OCI-LY1 (cell line): Measurements from ENCODE around the gene PDLIM5.

Experiments used
- H2AFZ ChIP-seq: fragments of 200-600 bp; sonication (generic), shearing (Covaris generic); 2 replicates; pipeline ENCODE4 v1.6.0; 2014; ENCODE audit warnings: antibody characterized with exemption, mild to moderate bottlenecking, low read length
- H3F3A ChIP-seq: fragments of 200-600 bp; sonication (generic), shearing (Covaris generic); 2 replicates; pipeline ENCODE4 v1.6.0; 2014; ENCODE audit warnings: mild to moderate bottlenecking, antibody characterized with exemption, low read length, moderate library complexity; ENCODE audit not compliant: insufficient read depth
- H3K27ac ChIP-seq: fragments of 200-600 bp; sonication (generic); 2 replicates; pipeline ENCODE4 v1.5.1; 2014; ENCODE audit warnings: low read length, mixed run types, mild to moderate bottlenecking, low read depth; ENCODE audit not compliant: poor library complexity, severe bottlenecking
- H3K27me3 ChIP-seq: fragments of 200-600 bp; sonication (generic); 2 replicates; pipeline ENCODE4 v1.6.0; 2014; ENCODE audit warnings: antibody characterized with exemption, mild to moderate bottlenecking, low read length, moderate library complexity; ENCODE audit not compliant: insufficient read depth
- H3K36me3 ChIP-seq: fragments of 200-600 bp; sonication (generic); 2 replicates; pipeline ENCODE4 v1.6.1; 2014; ENCODE audit warnings: mild to moderate bottlenecking, antibody characterized with exemption, low read length, moderate library complexity, mixed read lengths; ENCODE audit not compliant: insufficient read depth
- H3K4me1 ChIP-seq: fragments of 200-600 bp; sonication (generic); 2 replicates; pipeline ENCODE4 v1.5.1; 2014; ENCODE audit warnings: mild to moderate bottlenecking, low read length, moderate library complexity; ENCODE audit not compliant: insufficient read depth, severe bottlenecking
- H3K4me2 ChIP-seq: fragments of 200-600 bp; sonication (generic), shearing (Covaris generic); 2 replicates; pipeline ENCODE4 v1.6.1; 2014; ENCODE audit warnings: low read length
- H3K4me3 ChIP-seq: fragments of 200-600 bp; sonication (generic); 2 replicates; pipeline ENCODE4 v1.5.1; 2014; ENCODE audit warnings: low read length, low read depth, mild to moderate bottlenecking, mixed read lengths; ENCODE audit not compliant: poor library complexity, severe bottlenecking
- H3K79me2 ChIP-seq: fragments of 200-600 bp; shearing (Covaris generic); 2 replicates; pipeline ENCODE4 v1.6.1; 2016; ENCODE audit warnings: mixed run types, low read length, mixed read lengths; ENCODE audit not compliant: insufficient read depth
- H3K9ac ChIP-seq: fragments of 200-600 bp; sonication (generic), shearing (Covaris generic); 2 replicates; pipeline ENCODE4 v1.6.1; 2014; ENCODE audit warnings: mild to moderate bottlenecking, low read length, mixed read lengths
- H3K9me2 ChIP-seq: fragments of 200-600 bp; sonication (generic), shearing (Covaris generic); 2 replicates; pipeline ENCODE4 v1.6.1; 2014; ENCODE audit warnings: low read depth, mild to moderate bottlenecking, low read length, mixed read lengths
- H3K9me3 ChIP-seq: fragments of 200-600 bp; shearing (Covaris generic); 2 replicates; pipeline ENCODE4 v1.6.1; 2014; ENCODE audit warnings: low read length, mixed read lengths
- H4K20me1 ChIP-seq: fragments of 200-600 bp; sonication (generic), shearing (Covaris generic); 2 replicates; pipeline ENCODE4 v1.6.0; 2016; ENCODE audit warnings: mild to moderate bottlenecking, low read length; ENCODE audit not compliant: insufficient read depth
- EZH2 ChIP-seq: fragments of 200-600 bp; sonication (generic), shearing (Covaris generic); IDR thresholded peaks from 2 replicates; pipeline ENCODE4 v1.8.0; 2017; ENCODE audit warnings: borderline replicate concordance, mixed run types, mild to moderate bottlenecking, antibody characterized with exemption, low read length, moderate library complexity, mixed read lengths
- TF ChIP-seq, protein P1 (sequence below): fragments of 200-600 bp; sonication (generic), shearing (Covaris generic); IDR thresholded peaks from 2 replicates; pipeline ENCODE4 v1.5.1; 2017; ENCODE audit warnings: mild to moderate bottlenecking, antibody characterized with exemption, low read length, moderate library complexity, mixed read lengths

The PDLIM5 gene

DNA sequence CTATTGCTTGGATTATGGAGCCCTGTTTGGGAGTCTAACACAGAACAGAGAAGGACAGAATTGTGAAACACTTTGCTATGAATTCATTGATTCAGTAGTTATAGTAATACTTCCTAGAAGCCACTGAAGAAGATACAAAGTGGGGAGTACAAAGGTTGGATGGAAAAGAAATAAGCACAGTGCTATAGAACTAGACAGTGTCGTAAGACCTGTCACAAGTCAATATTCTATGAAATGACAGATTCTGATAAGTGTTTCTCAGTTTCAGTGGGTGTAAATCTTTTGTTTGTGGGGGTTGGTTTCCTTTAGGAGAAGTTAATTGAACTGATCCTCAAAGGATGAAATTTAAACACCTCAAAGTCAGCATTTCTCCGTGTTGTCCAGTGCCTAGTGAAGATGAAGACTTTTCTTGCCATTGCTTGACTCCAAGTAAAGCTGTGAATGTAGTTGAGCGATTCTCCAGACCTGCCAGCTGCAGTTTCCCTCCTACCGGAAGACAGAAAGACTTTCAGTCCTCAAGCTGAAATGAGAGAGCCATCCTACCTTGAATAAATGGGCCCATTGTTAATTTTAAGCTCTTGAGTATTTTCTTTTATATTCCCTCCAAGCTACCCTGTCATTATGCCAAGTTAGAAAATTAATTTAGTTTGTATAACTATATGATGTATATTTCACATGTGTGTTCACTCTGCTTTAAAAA is 7.9 kb downstream of the PDLIM5 start:
- Histone ChIP-seq H3K4me3 (no peak overlapping the region), H3K36me3 (peaks cover 11% of the 10 kb centered on the region; the same call in 1 of the 2 replicates), H3K27ac (no peak overlapping the region), H3K27me3 (no peaks in the 10 kb centered on the region), H3K4me1 (peaks cover 6% of the 10 kb centered on the region), H3K9ac (no peak overlapping the region), H3K4me2 (no peak overlapping the region), H4K20me1 (no peaks in the 10 kb centered on the region), H2AFZ (no peak overlapping the region), H3K9me2 (no peaks in the 10 kb centered on the region), H3K9me3 (no peaks in the 10 kb centered on the region), H3F3A (no peaks in the 10 kb centered on the region), H3K79me2 (no peaks in the 10 kb centered on the region)
- no peak for TF ChIP-seq EZH2
- TF ChIP-seq, protein P1, sequence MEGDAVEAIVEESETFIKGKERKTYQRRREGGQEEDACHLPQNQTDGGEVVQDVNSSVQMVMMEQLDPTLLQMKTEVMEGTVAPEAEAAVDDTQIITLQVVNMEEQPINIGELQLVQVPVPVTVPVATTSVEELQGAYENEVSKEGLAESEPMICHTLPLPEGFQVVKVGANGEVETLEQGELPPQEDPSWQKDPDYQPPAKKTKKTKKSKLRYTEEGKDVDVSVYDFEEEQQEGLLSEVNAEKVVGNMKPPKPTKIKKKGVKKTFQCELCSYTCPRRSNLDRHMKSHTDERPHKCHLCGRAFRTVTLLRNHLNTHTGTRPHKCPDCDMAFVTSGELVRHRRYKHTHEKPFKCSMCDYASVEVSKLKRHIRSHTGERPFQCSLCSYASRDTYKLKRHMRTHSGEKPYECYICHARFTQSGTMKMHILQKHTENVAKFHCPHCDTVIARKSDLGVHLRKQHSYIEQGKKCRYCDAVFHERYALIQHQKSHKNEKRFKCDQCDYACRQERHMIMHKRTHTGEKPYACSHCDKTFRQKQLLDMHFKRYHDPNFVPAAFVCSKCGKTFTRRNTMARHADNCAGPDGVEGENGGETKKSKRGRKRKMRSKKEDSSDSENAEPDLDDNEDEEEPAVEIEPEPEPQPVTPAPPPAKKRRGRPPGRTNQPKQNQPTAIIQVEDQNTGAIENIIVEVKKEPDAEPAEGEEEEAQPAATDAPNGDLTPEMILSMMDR, result no peak

DNA sequence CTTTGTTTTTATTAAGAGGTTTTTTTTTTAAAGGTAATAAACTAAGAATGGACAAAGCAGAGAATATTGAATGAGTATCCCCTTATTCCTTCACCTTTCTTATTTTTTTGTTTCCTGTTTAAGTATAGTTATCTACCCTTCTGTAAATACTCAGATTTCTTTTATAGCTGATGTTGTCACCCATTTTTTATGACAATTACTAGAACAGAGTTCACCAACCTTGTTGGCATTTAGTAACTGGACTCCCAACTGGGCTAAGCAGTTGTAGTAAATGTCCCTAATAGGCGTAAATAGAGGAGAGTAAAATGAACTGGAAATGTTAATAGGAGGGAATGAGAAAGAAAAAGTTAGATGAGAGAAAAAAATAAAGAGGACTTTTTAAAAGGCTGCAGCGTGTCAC is 9.8 kb downstream of the PDLIM5 start:
- H3K79me2 ChIP-seq, result no peaks in the 10 kb centered on the region
- H3F3A ChIP-seq, result no peaks in the 10 kb centered on the region
- no peak for TF ChIP-seq EZH2
- TF ChIP-seq, protein P1, result no peak
- no peaks in the 10 kb centered on the region for H3K27me3 ChIP-seq
- no peaks in the 10 kb centered on the region for H3K9me3 ChIP-seq
- no peak overlapping the region for H2AFZ ChIP-seq
- no peak overlapping the region for H3K4me3 ChIP-seq
- no peak overlapping the region for H3K27ac ChIP-seq
- H3K4me2 ChIP-seq, result no peak overlapping the region
- H3K4me1 ChIP-seq, result peaks cover 6% of the 10 kb centered on the region
- 0 out of 2 replicates have a peak, but pooled peaks cover 2% of the 10 kb centered on the region for H3K36me3 ChIP-seq
- H4K20me1 ChIP-seq, result no peaks in the 10 kb centered on the region
- H3K9ac ChIP-seq, result no peak overlapping the region
- H3K9me2 ChIP-seq, result no peaks in the 10 kb centered on the region

DNA sequence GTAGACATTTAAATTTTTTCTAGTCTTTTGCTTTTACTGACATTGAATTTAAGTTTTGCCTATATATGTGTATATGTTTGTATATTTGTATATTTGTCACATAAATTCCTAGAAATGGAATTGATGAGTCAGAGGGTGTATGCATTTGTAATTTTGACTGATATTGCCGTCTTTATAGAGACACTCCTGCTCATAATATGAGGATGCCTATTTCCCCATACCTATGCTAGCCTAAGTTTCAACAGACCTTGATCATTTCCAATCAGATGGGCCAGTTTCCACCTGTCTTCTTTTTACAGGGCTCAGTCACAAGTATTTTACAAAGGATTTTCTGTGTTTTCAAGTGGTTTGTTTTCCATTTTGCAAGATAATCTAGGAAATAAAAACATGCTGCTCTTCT is 10.8 kb downstream of the PDLIM5 start:
- TF ChIP-seq, protein P1, result no peak
- TF ChIP-seq EZH2, result no peak
- Histone ChIP-seq H3K4me3 (no peak overlapping the region), H3K79me2 (no peaks in the 10 kb centered on the region), H4K20me1 (no peaks in the 10 kb centered on the region), H3K27me3 (no peaks in the 10 kb centered on the region), H3F3A (no peaks in the 10 kb centered on the region), H3K27ac (no peak overlapping the region), H2AFZ (no peak overlapping the region), H3K9me2 (no peaks in the 10 kb centered on the region), H3K36me3 (no peaks in the 10 kb centered on the region), H3K4me1 (peaks cover 4% of the 10 kb centered on the region), H3K4me2 (no peak overlapping the region), H3K9me3 (no peaks in the 10 kb centered on the region), H3K9ac (no peak overlapping the region)
